Measurements from ENCODE around the gene ADAMTSL1. TPM values are rescaled to one million over a fixed set of nuclear protein-coding genes. Genes with fewer than 3 reads are reported as not detected.

ADAMTSL1 gene
- polyA plus RNA-seq, 1 donor from 2014 or later, result 1.1 TPM

DNA sequence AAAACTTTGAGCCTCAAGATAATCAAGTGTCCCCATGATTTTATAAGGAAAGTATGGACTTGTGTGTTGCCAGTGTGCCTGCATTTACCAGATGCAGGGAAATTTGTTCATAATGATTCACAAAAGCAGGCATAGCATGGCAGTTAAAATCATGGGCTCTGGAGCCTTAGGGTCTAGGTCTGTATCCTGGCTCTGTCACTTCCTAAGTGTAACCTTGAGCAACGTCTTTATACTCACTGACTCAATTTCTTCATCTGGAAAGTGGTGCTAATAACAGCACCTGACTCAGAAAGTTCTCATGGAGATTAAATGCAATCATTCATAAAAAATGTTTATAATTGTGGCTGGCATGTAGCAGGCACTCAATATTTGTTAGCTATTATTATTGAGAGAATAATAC lies 324.2 kb downstream of the ADAMTSL1 start:
- Histone ChIP-seq H3K27me3 (ENCODE audit: insufficient read depth, low read depth, low read length) (no peaks in the 10 kb centered on the region), H3K9me2 (ENCODE audit: insufficient read depth, low read length) (no peaks in the 10 kb centered on the region), H3K4me3 (ENCODE audit: low read length) (no peak overlapping the region), H3K9ac (ENCODE audit: low read length) (no peak overlapping the region), H3F3A (ENCODE audit: insufficient read depth, low read length, poor library complexity, severe bottlenecking) (no peaks in the 10 kb centered on the region), H3K79me2 (replicated peaks; ENCODE audit: insufficient read depth, low read length) (no peaks in the 10 kb centered on the region), H3K27ac (ENCODE audit: low read length) (no peak overlapping the region), H3K9me3 (ENCODE audit: low read length) (no peaks in the 10 kb centered on the region), H3K4me2 (ENCODE audit: low read length) (no peak overlapping the region), H3K36me3 (ENCODE audit: insufficient read depth, low read length) (no peaks in the 10 kb centered on the region), H4K20me1 (ENCODE audit: insufficient read depth) (no peaks in the 10 kb centered on the region), H2AFZ (ENCODE audit: low read depth, low read length) (no peak overlapping the region)
- TF ChIP-seq MXI1 (conservative IDR thresholded peaks at IDR 0.05; ENCODE audit: poor library complexity, severe bottlenecking), result no peak
- TF ChIP-seq RAD21 (conservative IDR thresholded peaks at IDR 0.05), result no peak
- no peak for TF ChIP-seq TAF1 (IDR thresholded peaks at IDR 0.05; ENCODE audit: low read depth)
- TF ChIP-seq POLR2AphosphoS5 (IDR thresholded peaks at IDR 0.05), result no peak

DNA sequence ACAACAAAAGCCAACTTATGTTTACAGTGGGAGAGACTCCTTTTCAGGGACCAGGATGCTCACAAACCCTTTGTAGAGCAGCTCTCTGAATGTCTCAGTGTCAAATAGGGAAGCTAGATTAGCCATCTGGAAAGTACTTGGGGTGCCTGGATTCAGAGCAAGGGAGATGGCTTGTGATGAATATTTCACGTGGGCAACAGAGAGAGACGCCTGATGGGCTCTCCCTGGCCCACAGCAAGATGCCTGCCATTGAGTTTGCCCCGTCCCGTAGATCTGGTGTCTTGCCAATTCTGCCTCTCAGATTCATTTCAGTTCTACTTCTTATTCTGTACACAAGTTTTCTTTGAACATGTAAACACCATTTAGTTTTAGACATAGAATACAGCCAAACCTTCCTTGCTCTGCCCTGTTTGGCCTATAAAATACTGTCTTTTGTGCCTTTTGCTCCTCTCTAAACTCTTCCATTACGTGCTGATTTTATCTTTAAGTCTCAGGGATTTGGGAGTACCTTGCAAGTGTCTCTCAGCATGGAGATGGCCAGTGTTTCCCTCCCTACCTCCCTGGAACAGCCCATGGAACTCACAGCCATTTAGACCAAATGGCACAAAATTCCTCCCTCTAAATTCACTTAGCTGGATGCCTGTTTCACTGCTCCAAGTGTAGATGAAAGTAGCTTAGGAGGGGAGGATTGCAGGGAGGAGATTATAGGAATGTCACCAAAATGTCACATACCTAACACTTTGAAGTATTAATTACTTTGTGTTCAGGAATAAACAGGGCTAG lies 324.7 kb downstream of the ADAMTSL1 start:
- Histone ChIP-seq H3K36me3 (ENCODE audit: insufficient read depth, low read length) (no peaks in the 10 kb centered on the region), H3K79me2 (replicated peaks; ENCODE audit: insufficient read depth, low read length) (no peaks in the 10 kb centered on the region), H3K4me3 (ENCODE audit: low read length) (no peak overlapping the region), H3K27me3 (ENCODE audit: insufficient read depth, low read depth, low read length) (no peaks in the 10 kb centered on the region), H3K9me3 (ENCODE audit: low read length) (no peaks in the 10 kb centered on the region), H3K27ac (ENCODE audit: low read length) (no peak overlapping the region), H3K9ac (ENCODE audit: low read length) (no peak overlapping the region), H2AFZ (ENCODE audit: low read depth, low read length) (no peak overlapping the region), H3F3A (ENCODE audit: insufficient read depth, low read length, poor library complexity, severe bottlenecking) (no peaks in the 10 kb centered on the region), H3K4me2 (ENCODE audit: low read length) (no peak overlapping the region), H3K9me2 (ENCODE audit: insufficient read depth, low read length) (no peaks in the 10 kb centered on the region), H4K20me1 (ENCODE audit: insufficient read depth) (no peaks in the 10 kb centered on the region)
- TF ChIP-seq RAD21 (conservative IDR thresholded peaks at IDR 0.05) (no peak), TAF1 (IDR thresholded peaks at IDR 0.05; ENCODE audit: low read depth) (no peak), EP300 (conservative IDR thresholded peaks at IDR 0.05; ENCODE audit: poor library complexity, severe bottlenecking) (no peak), EZH2 (IDR thresholded peaks at IDR 0.05; ENCODE audit: borderline replicate concordance, insufficient read depth, low read length, poor library complexity, severe bottlenecking) (no peak), MXI1 (conservative IDR thresholded peaks at IDR 0.05; ENCODE audit: poor library complexity, severe bottlenecking) (no peak), SMC3 (conservative IDR thresholded peaks at IDR 0.05; ENCODE audit: poor library complexity) (no peak)
- TF ChIP-seq, protein P1, sequence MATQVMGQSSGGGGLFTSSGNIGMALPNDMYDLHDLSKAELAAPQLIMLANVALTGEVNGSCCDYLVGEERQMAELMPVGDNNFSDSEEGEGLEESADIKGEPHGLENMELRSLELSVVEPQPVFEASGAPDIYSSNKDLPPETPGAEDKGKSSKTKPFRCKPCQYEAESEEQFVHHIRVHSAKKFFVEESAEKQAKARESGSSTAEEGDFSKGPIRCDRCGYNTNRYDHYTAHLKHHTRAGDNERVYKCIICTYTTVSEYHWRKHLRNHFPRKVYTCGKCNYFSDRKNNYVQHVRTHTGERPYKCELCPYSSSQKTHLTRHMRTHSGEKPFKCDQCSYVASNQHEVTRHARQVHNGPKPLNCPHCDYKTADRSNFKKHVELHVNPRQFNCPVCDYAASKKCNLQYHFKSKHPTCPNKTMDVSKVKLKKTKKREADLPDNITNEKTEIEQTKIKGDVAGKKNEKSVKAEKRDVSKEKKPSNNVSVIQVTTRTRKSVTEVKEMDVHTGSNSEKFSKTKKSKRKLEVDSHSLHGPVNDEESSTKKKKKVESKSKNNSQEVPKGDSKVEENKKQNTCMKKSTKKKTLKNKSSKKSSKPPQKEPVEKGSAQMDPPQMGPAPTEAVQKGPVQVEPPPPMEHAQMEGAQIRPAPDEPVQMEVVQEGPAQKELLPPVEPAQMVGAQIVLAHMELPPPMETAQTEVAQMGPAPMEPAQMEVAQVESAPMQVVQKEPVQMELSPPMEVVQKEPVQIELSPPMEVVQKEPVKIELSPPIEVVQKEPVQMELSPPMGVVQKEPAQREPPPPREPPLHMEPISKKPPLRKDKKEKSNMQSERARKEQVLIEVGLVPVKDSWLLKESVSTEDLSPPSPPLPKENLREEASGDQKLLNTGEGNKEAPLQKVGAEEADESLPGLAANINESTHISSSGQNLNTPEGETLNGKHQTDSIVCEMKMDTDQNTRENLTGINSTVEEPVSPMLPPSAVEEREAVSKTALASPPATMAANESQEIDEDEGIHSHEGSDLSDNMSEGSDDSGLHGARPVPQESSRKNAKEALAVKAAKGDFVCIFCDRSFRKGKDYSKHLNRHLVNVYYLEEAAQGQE (IDR thresholded peaks at IDR 0.05; ENCODE audit: borderline replicate concordance), result no peak
- TF ChIP-seq, protein P2, sequence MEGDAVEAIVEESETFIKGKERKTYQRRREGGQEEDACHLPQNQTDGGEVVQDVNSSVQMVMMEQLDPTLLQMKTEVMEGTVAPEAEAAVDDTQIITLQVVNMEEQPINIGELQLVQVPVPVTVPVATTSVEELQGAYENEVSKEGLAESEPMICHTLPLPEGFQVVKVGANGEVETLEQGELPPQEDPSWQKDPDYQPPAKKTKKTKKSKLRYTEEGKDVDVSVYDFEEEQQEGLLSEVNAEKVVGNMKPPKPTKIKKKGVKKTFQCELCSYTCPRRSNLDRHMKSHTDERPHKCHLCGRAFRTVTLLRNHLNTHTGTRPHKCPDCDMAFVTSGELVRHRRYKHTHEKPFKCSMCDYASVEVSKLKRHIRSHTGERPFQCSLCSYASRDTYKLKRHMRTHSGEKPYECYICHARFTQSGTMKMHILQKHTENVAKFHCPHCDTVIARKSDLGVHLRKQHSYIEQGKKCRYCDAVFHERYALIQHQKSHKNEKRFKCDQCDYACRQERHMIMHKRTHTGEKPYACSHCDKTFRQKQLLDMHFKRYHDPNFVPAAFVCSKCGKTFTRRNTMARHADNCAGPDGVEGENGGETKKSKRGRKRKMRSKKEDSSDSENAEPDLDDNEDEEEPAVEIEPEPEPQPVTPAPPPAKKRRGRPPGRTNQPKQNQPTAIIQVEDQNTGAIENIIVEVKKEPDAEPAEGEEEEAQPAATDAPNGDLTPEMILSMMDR (IDR thresholded peaks at IDR 0.05; ENCODE audit: poor library complexity, severe bottlenecking), result no peak

Data from neural cell (in vitro differentiated cells).